Left ventricle myocardium inferior (tissue), 1 donor: ENCODE data around the gene EIF2B2. TPM values are rescaled to one million over a fixed set of nuclear protein-coding genes. Genes with fewer than 3 reads are reported as not detected.

Experiments
- DNase-seq: peaks from one replicate; pipeline ENCODE4 v3.0.0-alpha.2; 2020
- H3K27ac ChIP-seq: fragments of 200-600 bp; replicated peaks from 2 replicates; pipeline ENCODE4 v1.8.0; 2021
- H3K27me3 ChIP-seq: fragments of 200-600 bp; 2 replicates; pipeline ENCODE4 v1.8.0; 2021; ENCODE audit warnings: low read depth
- H3K36me3 ChIP-seq: fragments of 200-600 bp; 2 replicates; pipeline ENCODE4 v1.8.0; 2021
- H3K4me1 ChIP-seq: fragments of 200-600 bp; 2 replicates; pipeline ENCODE4 v1.8.0; 2021
- H3K4me3 ChIP-seq: fragments of 200-600 bp; 2 replicates; pipeline ENCODE4 v1.8.0; 2021; ENCODE audit warnings: mild to moderate bottlenecking, moderate library complexity
- H3K9me3 ChIP-seq: fragments of 200-600 bp; replicated peaks from 2 replicates; pipeline ENCODE4 v1.8.0; 2021
- intact Hi-C: fragments of 100-400 bp; cut with micrococcal nuclease; formaldehyde crosslinking; loops from one replicate; pipeline ENCODE4 v1.11.0; 2022
- total RNA-seq: library from RNA; stranded (reverse); fragmentation: NEBNext Ultra II Directional; extraction: Animal tissue kit (Norgen Biotek cat#: 25700); gene quantifications from one replicate; pipeline ENCODE4 v1.2.1, GENCODE V29; 2021
- TF ChIP-seq, protein P1 (sequence below): fragments of 200-600 bp; IDR thresholded peaks from 2 replicates; pipeline ENCODE4 v1.8.0; 2021; ENCODE audit warnings: antibody characterized with exemption, mild to moderate bottlenecking, borderline replicate concordance
- donor health status: DM: no; HTN: yes; CAD: no; lungs with severe emphysema.

The EIF2B2 gene
- total RNA-seq, 1 donor from 2014 or later, result 31.5 TPM

GRCh38 chr14:75051556-75051899 is 48.8 kb downstream of the EIF2B2 start:
- Histone ChIP-seq H3K9me3 (no peaks in the 10 kb centered on the region), H3K27me3 (no peaks in the 10 kb centered on the region), H3K27ac (peak overlapping the region; percentile 91), H3K4me1 (peaks cover 26% of the 10 kb centered on the region), H3K36me3 (no peaks in the 10 kb centered on the region), H3K4me3 (peak overlapping the region; percentile 74)
- no peak for DNase-seq
- intact Hi-C loops, result no loop called here
- TF ChIP-seq, protein P1, sequence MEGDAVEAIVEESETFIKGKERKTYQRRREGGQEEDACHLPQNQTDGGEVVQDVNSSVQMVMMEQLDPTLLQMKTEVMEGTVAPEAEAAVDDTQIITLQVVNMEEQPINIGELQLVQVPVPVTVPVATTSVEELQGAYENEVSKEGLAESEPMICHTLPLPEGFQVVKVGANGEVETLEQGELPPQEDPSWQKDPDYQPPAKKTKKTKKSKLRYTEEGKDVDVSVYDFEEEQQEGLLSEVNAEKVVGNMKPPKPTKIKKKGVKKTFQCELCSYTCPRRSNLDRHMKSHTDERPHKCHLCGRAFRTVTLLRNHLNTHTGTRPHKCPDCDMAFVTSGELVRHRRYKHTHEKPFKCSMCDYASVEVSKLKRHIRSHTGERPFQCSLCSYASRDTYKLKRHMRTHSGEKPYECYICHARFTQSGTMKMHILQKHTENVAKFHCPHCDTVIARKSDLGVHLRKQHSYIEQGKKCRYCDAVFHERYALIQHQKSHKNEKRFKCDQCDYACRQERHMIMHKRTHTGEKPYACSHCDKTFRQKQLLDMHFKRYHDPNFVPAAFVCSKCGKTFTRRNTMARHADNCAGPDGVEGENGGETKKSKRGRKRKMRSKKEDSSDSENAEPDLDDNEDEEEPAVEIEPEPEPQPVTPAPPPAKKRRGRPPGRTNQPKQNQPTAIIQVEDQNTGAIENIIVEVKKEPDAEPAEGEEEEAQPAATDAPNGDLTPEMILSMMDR, result no peak

DNA sequence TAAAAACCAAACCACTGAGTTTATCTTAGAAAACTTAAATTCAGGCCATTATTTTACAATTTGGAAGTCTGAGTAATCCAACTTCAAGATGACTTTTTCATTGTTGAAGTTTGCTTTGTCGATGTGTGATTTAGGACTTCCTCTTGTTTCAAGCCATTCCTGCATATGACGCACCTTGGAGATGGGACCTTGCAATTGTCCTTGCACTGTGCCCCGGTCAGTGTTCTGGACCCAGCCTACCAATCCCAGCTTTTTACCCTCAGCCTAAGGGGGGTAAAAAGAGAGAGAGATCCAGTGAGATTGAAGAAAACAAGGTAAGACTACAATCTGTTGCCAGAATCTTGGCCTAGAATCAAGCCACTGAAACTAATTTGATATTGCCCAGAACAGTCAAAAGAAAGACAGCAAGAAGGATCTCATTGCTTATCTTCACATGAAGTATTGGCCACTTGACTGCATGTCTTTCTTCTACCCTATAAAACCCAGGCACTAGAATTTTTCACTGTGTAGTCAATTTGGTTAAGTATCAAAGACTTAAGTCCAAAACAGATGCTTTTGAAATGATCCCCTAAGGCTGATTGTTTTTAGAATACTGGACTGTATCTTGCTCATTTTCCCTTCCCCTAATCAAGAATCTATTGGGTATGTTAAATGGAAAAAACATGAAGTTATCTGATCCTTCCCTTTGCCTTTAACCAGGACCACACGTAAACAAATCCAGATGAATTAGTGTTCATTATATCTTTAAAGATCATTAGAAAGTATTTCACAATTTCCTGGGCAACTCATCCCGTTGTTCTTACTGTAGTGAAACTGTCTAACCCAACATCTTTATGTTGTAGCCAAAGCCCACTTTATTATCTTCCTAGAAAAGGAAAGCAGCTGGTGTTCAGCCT is 50.9 kb downstream of the EIF2B2 start:
- H3K9me3 ChIP-seq, result no peaks in the 10 kb centered on the region
- DNase-seq, result no peak
- no peaks in the 10 kb centered on the region for H3K36me3 ChIP-seq
- peaks cover 22% of the 10 kb centered on the region for H3K4me1 ChIP-seq
- TF ChIP-seq, protein P1, result no peak
- no peaks in the 10 kb centered on the region for H3K27me3 ChIP-seq
- intact Hi-C loops, result no loop called here
- H3K4me3 ChIP-seq, result no peak overlapping the region
- no peak overlapping the region for H3K27ac ChIP-seq

GRCh38 chr14:75054421-75054820 is 51.7 kb downstream of the EIF2B2 start:
- no peak for DNase-seq
- no peaks in the 10 kb centered on the region for H3K36me3 ChIP-seq
- no peak overlapping the region for H3K4me3 ChIP-seq
- intact Hi-C loops, result no loop called here
- peaks cover 17% of the 10 kb centered on the region for H3K4me1 ChIP-seq
- TF ChIP-seq, protein P1, result no peak
- no peak overlapping the region for H3K27ac ChIP-seq
- H3K27me3 ChIP-seq, result no peaks in the 10 kb centered on the region
- no peaks in the 10 kb centered on the region for H3K9me3 ChIP-seq

DNA sequence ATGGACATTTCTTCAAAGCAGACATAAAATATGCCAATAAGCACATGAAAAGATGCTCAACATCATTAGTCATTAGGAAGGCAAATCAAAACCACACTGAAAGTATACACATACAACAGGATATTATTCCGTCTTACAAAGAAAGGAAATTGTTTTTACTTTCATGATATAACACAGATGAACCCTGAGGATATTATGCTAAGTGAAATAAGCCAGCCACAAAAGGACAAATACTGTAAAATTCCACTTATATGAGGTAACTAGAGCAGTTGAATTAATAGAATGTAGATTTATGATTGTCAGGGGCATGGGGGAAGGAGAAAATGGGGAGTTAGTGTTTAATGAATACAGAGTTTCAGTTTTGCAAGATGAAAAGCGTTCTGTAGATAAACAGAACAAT is 56.9 kb downstream of the EIF2B2 start:
- Histone ChIP-seq H3K27ac (no peak overlapping the region), H3K4me1 (peaks cover 17% of the 10 kb centered on the region), H3K27me3 (no peaks in the 10 kb centered on the region), H3K4me3 (no peak overlapping the region), H3K9me3 (peaks cover 6% of the 10 kb centered on the region), H3K36me3 (no peaks in the 10 kb centered on the region)
- no peak for DNase-seq
- intact Hi-C loops, result loop anchor here (10.0 kb wide), 1 partner anchor 115 kb away; no protein-coding TSS in a partner anchor
- TF ChIP-seq, protein P1, result no peak

GRCh38 chr14:75060420-75060819 is 57.7 kb downstream of the EIF2B2 start:
- H3K27ac ChIP-seq, result no peak overlapping the region
- intact Hi-C loops, result loop anchor here (10.0 kb wide), 1 partner anchor 116 kb away; no protein-coding TSS in a partner anchor
- H3K9me3 ChIP-seq, result peaks cover 6% of the 10 kb centered on the region
- DNase-seq, result no peak
- H3K36me3 ChIP-seq, result no peaks in the 10 kb centered on the region
- peaks cover 22% of the 10 kb centered on the region for H3K4me1 ChIP-seq
- H3K4me3 ChIP-seq, result no peak overlapping the region
- TF ChIP-seq, protein P1, result no peak
- no peaks in the 10 kb centered on the region for H3K27me3 ChIP-seq

Other genes starting within 250 kb of the EIF2B2 start
- 28.1 TPM for gene YLPM1, start 239.6 kb upstream of the EIF2B2 start, total RNA-seq
- gene PROX2, start 126.8 kb upstream of the EIF2B2 start, total RNA-seq, result not detected
- 230 TPM for gene DLST, start 121.0 kb upstream of the EIF2B2 start, total RNA-seq
- gene RPS6KL1, start 79.7 kb upstream of the EIF2B2 start, total RNA-seq, result 20.5 TPM
- gene PGF, start 47.3 kb upstream of the EIF2B2 start, total RNA-seq, result 4.2 TPM
- gene MLH3, start 48.5 kb downstream of the EIF2B2 start, total RNA-seq, result 18.2 TPM
- 14.0 TPM for gene ACYP1, start 61.1 kb downstream of the EIF2B2 start, total RNA-seq
- 10.5 TPM for gene ZC2HC1C, start 66.7 kb downstream of the EIF2B2 start, total RNA-seq
- gene NEK9, start 124.1 kb downstream of the EIF2B2 start, total RNA-seq, result 123 TPM
- 278 TPM for gene TMED10, start 173.7 kb downstream of the EIF2B2 start, total RNA-seq